C4-2B (cell line): ENCODE data around the gene RBMS1.

Experiments used
- CTCF ChIP-seq: fragments of 450-650 bp; conservative IDR thresholded peaks from 2 replicates; pipeline ENCODE4 v1.5.1; 2017; ENCODE audit warnings: mild to moderate bottlenecking
- ZFX ChIP-seq: fragments of 450-650 bp; IDR thresholded peaks from 2 replicates; pipeline ENCODE4 v1.6.1; 2017

GRCh38 chr2:160430001-160430344, 63.6 kb downstream of the RBMS1 start:
- TF ChIP-seq CTCF, result no peak
- no peak for TF ChIP-seq ZFX
